SJSA1 (cell line): ENCODE results near the gene MAP3K5. TPM values are rescaled to one million over a fixed set of nuclear protein-coding genes. Genes with fewer than 3 reads are reported as not detected.

Experiments used
- DNase-seq, 2 experiments: peaks; one replicate each; pipeline ENCODE4 v3.0.0-alpha.2; 2015 to 2020; ENCODE audit warnings: low spot score in 2 of 2, low read depth in 1 of 2
- H3K27ac ChIP-seq: fragments of 250-450 bp; sonication (Bioruptor Pico); 2 replicates; pipeline ENCODE4 v1.5.1; 2020; ENCODE audit warnings: mild to moderate bottlenecking, moderate library complexity
- H3K27me3 ChIP-seq: fragments of 250-450 bp; sonication (Bioruptor Pico); replicated peaks from 2 replicates; pipeline ENCODE4 v1.5.1; 2020; ENCODE audit warnings: mild to moderate bottlenecking, moderate library complexity
- H3K36me3 ChIP-seq: fragments of 250-450 bp; sonication (Bioruptor Pico); 2 replicates; pipeline ENCODE4 v1.5.1; 2020; ENCODE audit warnings: mild to moderate bottlenecking
- H3K4me1 ChIP-seq: fragments of 250-450 bp; sonication (Bioruptor Pico); replicated peaks from 2 replicates; pipeline ENCODE4 v1.6.1; 2021; ENCODE audit warnings: mild to moderate bottlenecking
- H3K4me3 ChIP-seq: fragments of 250-450 bp; sonication (Bioruptor Pico); 2 replicates; pipeline ENCODE4 v1.5.1; 2020; ENCODE audit warnings: mild to moderate bottlenecking
- H3K9me3 ChIP-seq: fragments of 250-450 bp; sonication (Bioruptor Pico); replicated peaks from 2 replicates; pipeline ENCODE4 v1.5.1; 2020; ENCODE audit warnings: mild to moderate bottlenecking
- total RNA-seq: library from RNA; depleted of rRNA; stranded (reverse); fragments of >200 nt; shearing (Covaris generic); gene quantifications from 2 replicates; pipeline ENCODE4 v1.2.3, GENCODE V29; 2014

MAP3K5 gene
- total RNA-seq, 1 experiment from 2014 or later: 10.7 TPM

DNA sequence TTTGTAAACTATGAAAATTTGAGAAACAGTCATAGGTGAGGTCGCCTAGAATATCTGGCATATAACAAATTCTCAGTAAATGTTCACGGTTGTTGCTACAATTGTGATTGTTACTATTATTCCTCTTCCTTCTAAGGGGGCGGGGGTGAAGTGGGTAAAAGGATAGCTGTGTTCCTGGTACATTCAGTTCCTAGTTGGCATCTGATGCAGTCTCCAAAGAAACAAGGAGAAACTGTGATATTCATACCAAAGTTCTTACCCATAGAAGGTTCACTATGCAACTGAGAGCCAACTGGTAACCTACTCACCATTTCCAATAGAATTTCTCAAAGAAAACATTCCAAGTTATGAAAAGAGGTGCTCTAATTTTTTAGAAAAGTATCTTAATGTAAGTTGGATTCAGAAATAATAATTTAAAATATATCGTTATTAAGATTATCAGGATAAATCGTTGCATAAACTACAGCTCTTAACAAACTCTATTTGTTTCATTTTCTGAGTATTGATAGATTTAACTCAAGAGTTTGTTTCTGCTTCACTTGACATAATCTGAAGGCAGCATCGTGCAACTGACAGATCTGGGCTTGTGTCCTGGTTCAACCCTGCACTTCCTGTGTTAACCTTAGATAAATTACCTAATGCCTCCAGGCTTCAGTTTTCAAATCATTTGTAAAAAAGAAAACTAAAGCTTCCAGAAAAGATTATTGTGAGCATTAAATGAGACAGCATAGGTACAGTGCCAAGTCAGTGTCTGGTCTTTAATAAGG is 228.7 kb downstream of the MAP3K5 start:
- Histone ChIP-seq H3K4me1 (no peaks in the 10 kb centered on the region), H3K27me3 (no peaks in the 10 kb centered on the region), H3K36me3 (peaks cover 3% of the 10 kb centered on the region; the same call in 1 of the 2 replicates), H3K27ac (no peak overlapping the region), H3K9me3 (no peaks in the 10 kb centered on the region; the same call in 1 of the 2 replicates), H3K4me3 (no peak overlapping the region)
- no peak for DNase-seq

GRCh38 chr6:136562211-136562610 is 230.1 kb downstream of the MAP3K5 start:
- peaks cover 3% of the 10 kb centered on the region; the same call in 1 of the 2 replicates for H3K36me3 ChIP-seq
- no peaks in the 10 kb centered on the region for H3K4me1 ChIP-seq
- H3K27ac ChIP-seq: no peak overlapping the region
- H3K4me3 ChIP-seq: no peak overlapping the region
- H3K9me3 ChIP-seq: no peaks in the 10 kb centered on the region; the same call in 1 of the 2 replicates
- DNase-seq: no peak
- no peaks in the 10 kb centered on the region for H3K27me3 ChIP-seq

GRCh38 chr6:136553166-136553787 is 239.0 kb downstream of the MAP3K5 start:
- no peak for DNase-seq
- peaks cover 41% of the 10 kb centered on the region for H3K27me3 ChIP-seq
- H3K4me3 ChIP-seq: no peak overlapping the region
- peaks cover 15% of the 10 kb centered on the region for H3K4me1 ChIP-seq
- H3K27ac ChIP-seq: no peak overlapping the region
- peaks cover 6% of the 10 kb centered on the region; the same call in 1 of the 2 replicates for H3K9me3 ChIP-seq
- H3K36me3 ChIP-seq: no peaks in the 10 kb centered on the region; the same call in 1 of the 2 replicates

DNA sequence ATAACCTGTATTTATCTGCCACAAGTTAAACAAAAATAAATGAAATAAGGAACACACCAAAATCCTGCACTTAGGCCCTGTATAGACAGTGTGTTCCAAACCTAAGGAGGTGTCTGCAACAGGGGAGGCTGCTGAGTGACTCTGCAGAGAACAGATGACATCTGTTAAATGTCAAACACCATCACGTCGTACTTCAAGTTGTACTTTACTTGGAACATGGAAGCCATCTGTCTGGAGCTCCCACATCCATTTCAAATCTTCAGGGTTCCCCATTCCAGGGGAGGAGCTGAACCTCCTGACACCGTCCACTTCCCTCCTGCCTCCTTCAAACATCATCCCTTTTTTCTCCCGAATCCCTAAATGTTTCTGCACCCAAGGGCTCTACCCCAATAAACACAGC is 240.2 kb downstream of the MAP3K5 start:
- H3K4me3 ChIP-seq: no peak overlapping the region
- no peaks in the 10 kb centered on the region; the same call in 1 of the 2 replicates for H3K36me3 ChIP-seq
- H3K9me3 ChIP-seq: peaks cover 6% of the 10 kb centered on the region; the same call in 1 of the 2 replicates
- DNase-seq: no peak
- H3K27me3 ChIP-seq: peaks cover 50% of the 10 kb centered on the region
- H3K4me1 ChIP-seq: peaks cover 15% of the 10 kb centered on the region
- no peak overlapping the region for H3K27ac ChIP-seq

DNA sequence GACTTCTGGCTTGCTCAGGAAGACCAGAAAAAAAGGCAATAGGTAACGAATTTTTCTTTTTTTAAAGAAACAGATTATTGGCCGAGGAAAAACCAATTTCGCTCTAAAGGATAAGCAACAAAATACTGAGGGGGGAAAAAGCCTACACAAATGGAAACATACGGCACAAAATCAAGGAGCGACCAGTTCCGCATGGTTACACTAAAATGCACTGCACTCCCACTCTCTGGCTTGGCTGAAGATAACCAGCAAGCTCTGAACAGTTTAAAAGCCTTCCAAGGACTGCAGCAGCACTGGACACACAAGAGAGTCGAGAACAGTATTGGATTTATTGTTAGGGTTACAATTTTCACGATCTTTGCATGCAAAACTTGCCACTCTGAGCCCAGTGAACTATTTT is 241.2 kb downstream of the MAP3K5 start:
- Histone ChIP-seq H3K4me1 (peaks cover 15% of the 10 kb centered on the region), H3K9me3 (peaks cover 6% of the 10 kb centered on the region; the same call in 1 of the 2 replicates), H3K4me3 (no peak overlapping the region), H3K36me3 (no peaks in the 10 kb centered on the region; the same call in 1 of the 2 replicates), H3K27me3 (peaks cover 53% of the 10 kb centered on the region), H3K27ac (no peak overlapping the region)
- DNase-seq: no peak

DNA sequence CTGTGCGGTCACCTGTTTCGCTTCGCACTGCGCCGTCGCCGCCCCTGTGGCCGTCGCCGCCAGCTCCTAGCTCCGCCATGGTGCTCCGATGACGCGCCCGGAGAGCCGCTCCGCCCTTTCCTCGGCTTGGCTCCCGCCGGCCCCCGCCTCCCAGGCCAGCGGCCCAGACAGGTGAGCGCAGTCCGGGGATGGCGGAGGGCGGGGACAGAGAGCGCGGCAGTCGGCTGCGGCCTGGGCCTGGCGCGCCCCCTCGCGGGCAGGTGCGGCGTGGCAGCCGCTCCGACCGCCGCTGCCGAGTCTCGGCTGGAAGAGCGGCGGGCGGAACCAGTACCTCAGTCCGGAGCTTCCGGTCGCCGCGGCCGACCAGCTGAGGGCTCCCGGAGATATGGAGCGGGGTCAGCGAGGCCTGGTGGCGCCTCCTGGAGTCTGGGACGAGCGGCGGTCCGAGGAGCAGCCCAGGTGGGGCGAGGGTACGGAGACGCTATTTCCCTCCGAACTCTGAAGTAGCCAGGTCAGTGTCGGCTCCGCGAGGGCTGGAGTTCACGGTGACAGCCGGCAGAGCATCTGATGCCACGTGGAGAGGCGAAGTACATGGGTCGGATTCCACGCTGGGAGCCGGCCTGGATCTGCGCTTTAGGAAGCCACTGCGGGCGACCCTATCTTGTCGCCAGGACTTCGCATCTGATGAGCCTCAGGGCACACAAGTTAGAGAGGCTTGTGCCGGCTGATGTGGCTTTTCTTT is 241.8 kb downstream of the MAP3K5 start, which contains the start of gene MAP7:
Gene MAP7 (minus strand): TSS at position 93 of the 742 bp plus-strand sequence. CDS start 14 bp downstream, at position 79.
- peaks cover 6% of the 10 kb centered on the region; the same call in 1 of the 2 replicates for H3K9me3 ChIP-seq
- no peaks in the 10 kb centered on the region; the same call in 1 of the 2 replicates for H3K36me3 ChIP-seq
- peaks cover 53% of the 10 kb centered on the region for H3K27me3 ChIP-seq
- no peak within 1 kb of the TSS for H3K27ac ChIP-seq
- peak within 1 kb of the TSS; percentile 56 for H3K4me3 ChIP-seq
- peak in 1 of 2 experiments; percentile 9 for DNase-seq
- peaks cover 15% of the 10 kb centered on the region for H3K4me1 ChIP-seq

DNA sequence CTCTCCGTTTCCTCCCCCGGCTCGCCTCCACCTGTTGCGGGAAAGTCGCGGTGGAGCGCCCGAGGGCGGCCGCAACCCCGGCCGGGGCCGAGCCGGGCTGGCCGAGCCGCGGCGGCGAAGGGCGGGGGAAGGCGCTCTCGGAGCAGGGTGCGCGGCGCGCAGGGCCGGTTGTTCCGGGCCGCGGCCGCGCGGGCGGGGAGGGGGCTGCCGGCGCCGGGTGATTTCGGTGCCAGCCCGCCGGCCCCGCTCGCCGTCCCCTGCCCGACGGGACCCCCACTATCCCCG is 242.3 kb downstream of the MAP3K5 start:
- H3K4me1 ChIP-seq: peaks cover 15% of the 10 kb centered on the region
- H3K27me3 ChIP-seq: peaks cover 53% of the 10 kb centered on the region
- H3K4me3 ChIP-seq: peak overlapping the region; percentile 56
- H3K36me3 ChIP-seq: no peaks in the 10 kb centered on the region; the same call in 1 of the 2 replicates
- no peak for DNase-seq
- H3K9me3 ChIP-seq: peaks cover 6% of the 10 kb centered on the region; the same call in 1 of the 2 replicates
- H3K27ac ChIP-seq: no peak overlapping the region

GRCh38 chr6:136549300-136550044 is 242.8 kb downstream of the MAP3K5 start:
- H3K27me3 ChIP-seq: peaks cover 53% of the 10 kb centered on the region
- H3K4me3 ChIP-seq: peak overlapping the region; percentile 56
- H3K36me3 ChIP-seq: no peaks in the 10 kb centered on the region; the same call in 1 of the 2 replicates
- peaks cover 15% of the 10 kb centered on the region for H3K4me1 ChIP-seq
- H3K27ac ChIP-seq: no peak overlapping the region
- no peak for DNase-seq
- H3K9me3 ChIP-seq: peaks cover 6% of the 10 kb centered on the region; the same call in 1 of the 2 replicates

GRCh38 chr6:136548582-136549299 is 243.5 kb downstream of the MAP3K5 start:
- no peak for DNase-seq
- no peaks in the 10 kb centered on the region; the same call in 1 of the 2 replicates for H3K36me3 ChIP-seq
- peaks cover 15% of the 10 kb centered on the region for H3K4me1 ChIP-seq
- no peak overlapping the region for H3K27ac ChIP-seq
- H3K9me3 ChIP-seq: peaks cover 6% of the 10 kb centered on the region; the same call in 1 of the 2 replicates
- no peak overlapping the region for H3K4me3 ChIP-seq
- peaks cover 53% of the 10 kb centered on the region for H3K27me3 ChIP-seq

DNA sequence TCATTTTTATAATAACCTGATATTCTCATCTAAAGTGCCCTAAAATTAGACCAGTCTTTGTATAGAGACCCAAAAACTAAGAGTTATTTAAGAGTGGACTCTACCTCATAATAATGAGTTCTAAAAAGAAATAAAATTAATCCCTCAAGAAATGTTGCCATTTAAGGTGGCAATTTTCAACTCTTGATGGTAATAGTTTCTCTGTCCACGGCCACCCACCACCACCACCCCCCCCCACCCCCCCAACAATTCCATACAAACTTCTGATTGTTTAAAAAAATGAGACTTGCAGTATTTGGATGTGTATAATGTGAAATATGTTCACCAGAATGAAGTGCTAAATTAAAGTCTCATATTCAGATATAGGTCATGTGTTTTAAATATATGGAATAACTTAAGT is 244.4 kb downstream of the MAP3K5 start:
- Histone ChIP-seq H3K27me3 (peaks cover 50% of the 10 kb centered on the region), H3K4me3 (no peak overlapping the region), H3K4me1 (peaks cover 15% of the 10 kb centered on the region), H3K9me3 (peaks cover 6% of the 10 kb centered on the region; the same call in 1 of the 2 replicates), H3K27ac (no peak overlapping the region), H3K36me3 (no peaks in the 10 kb centered on the region; the same call in 1 of the 2 replicates)
- no peak for DNase-seq

- no peaks in the 10 kb centered on the region; the same call in 1 of the 2 replicates for H3K36me3 ChIP-seq
- no peak overlapping the region for H3K27ac ChIP-seq
- H3K4me3 ChIP-seq: no peak overlapping the region
- H3K4me1 ChIP-seq: peaks cover 15% of the 10 kb centered on the region
- no peak for DNase-seq
- H3K27me3 ChIP-seq: peaks cover 46% of the 10 kb centered on the region
- peaks cover 6% of the 10 kb centered on the region; the same call in 1 of the 2 replicates for H3K9me3 ChIP-seq
These were observed 244.9 kb downstream of the MAP3K5 start for GRCh38 chr6:136547336-136547735.

GRCh38 chr6:136546331-136546730 is 245.9 kb downstream of the MAP3K5 start:
- no peak overlapping the region for H3K4me3 ChIP-seq
- no peak overlapping the region for H3K27ac ChIP-seq
- peaks cover 43% of the 10 kb centered on the region for H3K27me3 ChIP-seq
- H3K9me3 ChIP-seq: peaks cover 6% of the 10 kb centered on the region; the same call in 1 of the 2 replicates
- no peaks in the 10 kb centered on the region; the same call in 1 of the 2 replicates for H3K36me3 ChIP-seq
- DNase-seq: no peak
- H3K4me1 ChIP-seq: peaks cover 15% of the 10 kb centered on the region
